Measurements from ENCODE around the gene FMNL2.

GRCh38 chr2:152649997-152650396 is 315.0 kb downstream of the FMNL2 start:
- TF ChIP-seq POLR2A (IDR thresholded peaks at IDR 0.05; ENCODE audit: low read length) (no peak), GATA1 (IDR thresholded peaks at IDR 0.05; ENCODE audit: low read depth, low read length) (no peak)

All from erythroblast (primary cell).